Loucy (cell line): Measurements from ENCODE around the gene SDF2L1.

Experiments
- H2AFZ ChIP-seq: fragments of 200-600 bp; sonication (generic); 2 replicates; pipeline ENCODE4 v1.6.0; 2016; ENCODE audit warnings: antibody characterized with exemption, mild to moderate bottlenecking, low read length, moderate library complexity
- H3F3A ChIP-seq: fragments of 200-600 bp; 2 replicates; pipeline ENCODE4 v1.6.0; 2016; ENCODE audit warnings: antibody characterized with exemption, low read depth, mild to moderate bottlenecking
- H3K27me3 ChIP-seq: fragments of 200-600 bp; sonication (generic); 2 replicates; pipeline ENCODE4 v1.6.1; 2014; ENCODE audit warnings: low read length, mild to moderate bottlenecking; ENCODE audit not compliant: insufficient read depth, poor library complexity, severe bottlenecking
- H3K36me3 ChIP-seq: fragments of 200-600 bp; sonication (generic); 2 replicates; pipeline ENCODE4 v1.6.1; 2016; ENCODE audit warnings: low read length; ENCODE audit not compliant: insufficient read depth
- H3K4me1 ChIP-seq: fragments of 200-600 bp; sonication (generic); 2 replicates; pipeline ENCODE4 v1.5.1; 2014; ENCODE audit warnings: low read length, mild to moderate bottlenecking; ENCODE audit not compliant: insufficient read depth, poor library complexity, severe bottlenecking
- H3K4me2 ChIP-seq: fragments of 200-600 bp; sonication (generic); 2 replicates; pipeline ENCODE4 v1.6.0; 2014; ENCODE audit warnings: antibody characterized with exemption, low read length, low read depth, mild to moderate bottlenecking; ENCODE audit not compliant: poor library complexity, severe bottlenecking
- H3K4me3 ChIP-seq: fragments of 200-600 bp; sonication (generic); 2 replicates; pipeline ENCODE4 v1.5.1; 2014; ENCODE audit warnings: low read length, mild to moderate bottlenecking, mixed read lengths; ENCODE audit not compliant: poor library complexity, severe bottlenecking
- H3K79me2 ChIP-seq: fragments of 200-600 bp; sonication (generic); 2 replicates; pipeline ENCODE4 v1.6.1; 2014; ENCODE audit warnings: low read length; ENCODE audit not compliant: insufficient read depth
- H3K9ac ChIP-seq: fragments of 200-600 bp; sonication (generic); 2 replicates; pipeline ENCODE4 v1.6.0; 2014; ENCODE audit warnings: mild to moderate bottlenecking, low read depth, low read length, moderate library complexity; ENCODE audit not compliant: poor library complexity, severe bottlenecking
- H3K9me2 ChIP-seq: fragments of 200-600 bp; sonication (generic); replicated peaks from 2 replicates; pipeline ENCODE4 v1.6.1; 2016; ENCODE audit warnings: low read depth, low read length, mixed read lengths
- H3K9me3 ChIP-seq: fragments of 200-600 bp; sonication (generic); 2 replicates; pipeline ENCODE4 v1.6.1; 2014; ENCODE audit warnings: mild to moderate bottlenecking, antibody characterized with exemption, low read length, low read depth; ENCODE audit not compliant: insufficient read depth
- H4K20me1 ChIP-seq: fragments of 200-600 bp; sonication (generic); 2 replicates; pipeline ENCODE4 v1.6.0; 2014; ENCODE audit warnings: antibody characterized with exemption, low read length, mild to moderate bottlenecking; ENCODE audit not compliant: insufficient read depth, poor library complexity, severe bottlenecking
- CTCF ChIP-seq: fragments of 200-600 bp; sonication (generic); conservative IDR thresholded peaks from 2 replicates; pipeline ENCODE4 v1.5.1; 2014; ENCODE audit warnings: mild to moderate bottlenecking, antibody characterized with exemption, low read length
- EZH2phosphoT487 ChIP-seq: fragments of 200-600 bp; IDR thresholded peaks from 2 replicates; pipeline ENCODE4 v1.6.1; 2018; ENCODE audit warnings: antibody characterized with exemption, mild to moderate bottlenecking, moderate library complexity, borderline replicate concordance

Gene SDF2L1

GRCh38 chr22:21687685-21688259 lies 45.7 kb downstream of the SDF2L1 start:
- no peaks in the 10 kb centered on the region for H3K9me3 ChIP-seq
- H4K20me1 ChIP-seq, result no peaks in the 10 kb centered on the region
- no peak overlapping the region for H3K4me3 ChIP-seq
- no peak for TF ChIP-seq EZH2phosphoT487
- no peak for TF ChIP-seq CTCF
- H3K79me2 ChIP-seq, result no peaks in the 10 kb centered on the region
- H3K36me3 ChIP-seq, result peaks cover 26% of the 10 kb centered on the region; the same call in 1 of the 2 replicates
- H3K27me3 ChIP-seq, result no peaks in the 10 kb centered on the region
- H3K4me2 ChIP-seq, result no peak overlapping the region
- no peak overlapping the region for H2AFZ ChIP-seq
- H3K9me2 ChIP-seq, result no peaks in the 10 kb centered on the region
- H3K9ac ChIP-seq, result no peak overlapping the region
- no peaks in the 10 kb centered on the region for H3K4me1 ChIP-seq
- no peaks in the 10 kb centered on the region for H3F3A ChIP-seq

- Histone ChIP-seq H4K20me1 (no peaks in the 10 kb centered on the region), H2AFZ (no peak overlapping the region), H3K4me1 (no peaks in the 10 kb centered on the region), H3K4me3 (no peak overlapping the region), H3K4me2 (no peak overlapping the region), H3K9me3 (no peaks in the 10 kb centered on the region), H3K27me3 (no peaks in the 10 kb centered on the region), H3K79me2 (no peaks in the 10 kb centered on the region), H3K9me2 (no peaks in the 10 kb centered on the region), H3F3A (no peaks in the 10 kb centered on the region), H3K9ac (no peak overlapping the region), H3K36me3 (peaks cover 23% of the 10 kb centered on the region; the same call in 1 of the 2 replicates)
- TF ChIP-seq CTCF (no peak), EZH2phosphoT487 (no peak)
Measured at GRCh38 chr22:21688341-21688705, 46.2 kb downstream of the SDF2L1 start.

- no peak overlapping the region for H3K9ac ChIP-seq
- H3K4me2 ChIP-seq, result no peak overlapping the region
- H2AFZ ChIP-seq, result no peak overlapping the region
- no peaks in the 10 kb centered on the region for H4K20me1 ChIP-seq
- H3K27me3 ChIP-seq, result no peaks in the 10 kb centered on the region
- no peaks in the 10 kb centered on the region for H3F3A ChIP-seq
- no peak overlapping the region for H3K4me3 ChIP-seq
- no peaks in the 10 kb centered on the region for H3K4me1 ChIP-seq
- no peak for TF ChIP-seq EZH2phosphoT487
- TF ChIP-seq CTCF, result no peak
- H3K79me2 ChIP-seq, result no peaks in the 10 kb centered on the region
- H3K36me3 ChIP-seq, result peaks cover 27% of the 10 kb centered on the region; the same call in 1 of the 2 replicates
- H3K9me3 ChIP-seq, result no peaks in the 10 kb centered on the region
- H3K9me2 ChIP-seq, result no peaks in the 10 kb centered on the region
Measured at GRCh38 chr22:21688706-21689381, 46.7 kb downstream of the SDF2L1 start.
